NCI-H524 treated with DMSO at 0.1 percent for 48 hours (cell line): ENCODE results near the gene FGF1.
"Not testable (repeated sequence)": the region's sequence is repeated elsewhere in the genome, so short reads cannot be mapped to it uniquely, and the experiment has no call there.

Source experiments
- DNase-seq: peaks from one replicate; lab custom pipeline; 2025; lab: John Stamatoyannopoulos, UW

FGF1 gene

DNA sequence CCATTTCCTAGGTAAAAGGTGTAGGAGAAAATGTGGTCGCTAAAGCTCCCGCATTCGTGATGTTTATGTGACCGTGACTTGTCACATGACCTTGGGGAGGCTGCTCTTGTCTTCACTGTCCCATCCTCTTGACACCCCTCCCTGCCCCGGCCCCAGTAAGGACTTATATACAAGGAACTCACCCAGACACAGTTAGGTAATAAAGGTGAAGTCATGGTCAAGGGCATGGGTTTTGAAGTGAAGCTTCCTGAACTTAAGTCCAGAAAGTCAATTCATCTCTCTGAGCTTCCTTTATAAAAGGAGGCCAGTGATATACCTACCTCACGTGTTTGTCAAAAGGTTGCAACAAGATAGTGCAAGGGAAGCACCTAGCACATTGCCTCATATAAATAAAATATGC is 17.6 kb downstream of the FGF1 start:
- DNase-seq = no peak

DNA sequence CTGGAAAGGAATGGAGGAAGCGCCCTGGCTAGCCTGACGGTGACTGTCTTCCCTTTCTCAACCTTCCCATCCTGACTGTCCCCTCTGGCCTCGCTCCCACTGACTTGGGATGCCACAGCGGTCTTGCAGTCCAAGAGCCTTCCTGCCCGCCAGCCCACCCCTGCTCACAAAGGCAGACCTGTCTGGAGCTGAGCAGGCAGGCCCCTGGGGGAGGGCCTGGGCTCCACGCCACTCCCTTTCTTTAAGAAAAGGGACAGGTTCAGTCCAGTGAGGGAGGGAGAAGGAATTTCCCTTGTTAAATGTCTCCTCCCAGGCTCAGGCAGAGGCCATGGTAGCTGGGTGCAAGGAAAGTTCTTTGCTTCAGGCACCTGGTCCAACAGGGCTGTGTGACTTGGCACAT is 18.1 kb downstream of the FGF1 start:
- no peak for DNase-seq

DNA sequence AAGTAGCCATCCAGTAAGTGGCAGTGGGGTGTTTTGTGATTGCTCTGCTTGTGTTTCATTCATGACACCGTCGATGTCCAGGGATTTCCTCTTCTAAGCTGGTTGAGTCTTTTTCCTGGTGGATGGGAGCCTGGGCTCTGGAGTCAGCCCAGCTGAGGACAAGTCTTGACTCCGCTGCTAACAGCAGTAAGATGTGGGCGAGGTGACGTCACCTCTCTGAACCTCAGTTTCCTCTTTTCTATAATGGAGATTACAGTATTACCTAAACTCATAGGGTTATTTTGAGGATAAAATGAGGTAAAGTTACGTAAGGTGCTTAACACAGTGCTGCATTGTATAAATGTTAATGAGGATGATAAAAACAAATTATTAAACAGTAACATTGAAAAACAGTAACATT is 21.3 kb downstream of the FGF1 start:
- DNase-seq = no peak

- DNase-seq = no peak
Observed at GRCh38 chr5:142664067-142664466, 21.8 kb downstream of the FGF1 start.

- DNase-seq = no peak
Observed at GRCh38 chr5:142663246-142663645, 22.6 kb downstream of the FGF1 start.

- DNase-seq = no peak
Observed at GRCh38 chr5:142661957-142662356, 23.9 kb downstream of the FGF1 start.

GRCh38 chr5:142661143-142661542 is 24.7 kb downstream of the FGF1 start:
- no peak for DNase-seq

DNA sequence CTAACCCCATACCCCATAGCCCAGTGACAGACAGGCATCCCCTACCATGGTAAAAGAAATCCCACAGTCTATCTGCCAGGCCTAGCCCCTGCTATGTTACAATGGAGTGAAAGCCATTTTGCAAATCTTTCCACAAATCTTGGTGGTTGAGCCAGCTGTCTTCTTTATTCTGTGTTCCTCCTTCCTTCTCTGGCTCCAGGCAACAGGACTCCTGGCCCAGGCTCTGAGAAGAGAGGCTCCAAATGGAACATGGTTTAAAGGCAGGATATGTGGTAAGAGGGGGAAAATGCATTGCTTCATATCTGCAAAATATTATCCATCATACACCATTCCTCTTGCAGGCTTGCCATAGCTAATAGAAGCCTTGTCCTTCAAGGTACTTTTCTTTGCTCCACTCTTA is 25.2 kb downstream of the FGF1 start:
- no peak for DNase-seq

GRCh38 chr5:142660196-142660595 is 25.7 kb downstream of the FGF1 start:
- no peak for DNase-seq

DNA sequence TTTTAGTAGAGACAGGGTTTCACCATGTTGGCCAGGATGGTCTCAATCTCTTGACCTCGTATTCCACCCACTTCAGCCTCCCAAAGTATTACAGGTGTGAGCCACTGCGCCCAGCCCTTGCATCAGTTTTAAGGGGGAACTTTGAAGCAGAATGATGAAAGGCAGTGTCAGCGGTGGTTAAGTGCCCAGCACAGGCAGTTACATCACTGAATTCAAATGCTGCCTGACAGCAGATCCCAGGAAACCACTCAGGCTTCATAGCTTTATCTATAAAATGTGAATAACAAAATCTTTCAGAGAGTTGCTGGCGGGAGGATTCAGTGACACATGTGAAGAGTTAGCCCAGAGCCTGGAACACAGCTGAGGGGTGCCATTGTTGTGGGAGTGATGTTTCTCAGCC is 26.5 kb downstream of the FGF1 start:
- no peak for DNase-seq

DNA sequence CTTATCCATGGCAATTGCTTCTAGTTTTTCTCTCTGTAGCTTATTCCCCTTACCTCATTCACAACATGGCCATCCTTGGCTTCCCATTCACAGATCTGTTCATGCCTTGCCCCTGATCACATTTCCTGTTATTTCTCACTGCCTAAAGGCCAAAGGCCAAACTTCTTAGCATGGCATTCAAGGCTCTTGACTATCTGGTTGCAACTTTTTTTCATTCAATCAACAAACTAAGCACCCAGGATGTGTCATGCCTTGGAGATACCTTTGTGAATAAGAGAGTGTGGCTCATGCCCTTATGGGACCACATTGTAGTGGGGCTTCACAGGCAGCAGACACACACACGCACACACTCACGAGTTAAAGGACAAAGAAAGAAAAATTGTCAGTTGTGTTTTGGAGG is 27.6 kb downstream of the FGF1 start:
- no peak for DNase-seq

DNA sequence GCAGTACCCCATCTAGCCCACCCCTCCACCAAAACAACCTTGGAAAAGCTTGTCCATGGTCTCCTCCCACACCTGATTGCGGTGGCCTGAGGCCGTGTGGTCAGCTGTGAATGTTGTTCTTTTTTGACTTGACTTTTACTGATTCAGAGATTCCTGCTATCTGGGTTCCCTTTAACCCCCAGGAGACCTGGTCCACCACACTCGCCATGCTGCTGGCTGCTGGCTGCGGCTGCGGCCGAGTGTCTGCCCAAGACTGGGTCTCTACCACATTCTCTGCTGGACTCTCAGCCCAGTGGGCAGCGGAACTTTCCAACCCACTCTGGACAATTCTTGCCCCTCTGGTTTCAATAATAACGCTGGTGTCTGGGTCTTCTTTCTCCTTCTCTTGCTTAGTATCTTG is 28.4 kb downstream of the FGF1 start:
- no peak for DNase-seq

- peak; percentile 16 for DNase-seq
Observed at GRCh38 chr5:142655339-142656267, 30.3 kb downstream of the FGF1 start.

- DNase-seq = no peak
Observed at GRCh38 chr5:142654578-142655058, 31.3 kb downstream of the FGF1 start.

DNA sequence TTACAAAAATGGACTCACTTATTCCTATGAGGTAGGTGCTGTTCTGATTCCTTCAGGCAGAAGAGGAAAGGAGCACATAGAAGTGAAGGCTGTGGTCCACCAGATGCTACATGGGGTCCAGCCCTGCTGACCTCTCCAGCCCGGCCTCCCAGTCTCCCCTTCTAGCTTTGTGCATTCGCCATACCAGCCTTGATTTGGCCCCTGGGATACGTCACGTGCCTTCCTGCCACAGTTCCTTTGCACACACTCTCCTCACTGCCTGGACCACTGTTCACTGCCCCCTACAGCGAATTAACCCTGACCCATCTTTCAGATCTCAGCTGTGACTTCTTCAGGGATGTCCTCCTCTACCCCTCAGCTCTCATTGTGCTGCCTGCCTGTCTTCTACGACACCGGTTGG is 32.6 kb downstream of the FGF1 start:
- DNase-seq = no peak

DNA sequence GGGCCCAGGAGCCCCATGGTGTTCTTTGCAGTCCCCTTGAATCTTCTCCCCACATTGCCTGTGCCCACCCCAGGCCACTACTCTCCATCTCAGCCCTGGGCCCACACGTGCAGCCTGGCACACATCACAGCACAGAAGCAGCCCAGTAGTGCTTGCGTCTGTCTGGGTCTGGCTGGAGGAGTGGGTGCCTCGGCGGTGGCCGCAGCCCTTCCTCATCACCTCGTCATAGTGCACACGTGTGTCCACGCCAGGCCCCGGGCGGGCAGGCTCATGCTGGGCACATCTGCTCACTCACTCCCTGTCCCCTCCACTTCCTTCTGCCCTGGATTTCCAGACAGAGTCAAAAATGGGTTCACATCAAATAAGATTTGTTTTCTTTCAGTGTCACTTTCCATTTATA is 33.3 kb downstream of the FGF1 start:
- no peak for DNase-seq

- DNase-seq = no peak
Observed at GRCh38 chr5:142650881-142651280, 35.0 kb downstream of the FGF1 start.

- DNase-seq = no peak
Observed at GRCh38 chr5:142650060-142650459, 35.8 kb downstream of the FGF1 start.

- not testable (repeated sequence) for DNase-seq
Observed at GRCh38 chr5:142648108-142648507, 37.8 kb downstream of the FGF1 start.

GRCh38 chr5:142645456-142645855 is 40.4 kb downstream of the FGF1 start:
- no peak for DNase-seq

DNA sequence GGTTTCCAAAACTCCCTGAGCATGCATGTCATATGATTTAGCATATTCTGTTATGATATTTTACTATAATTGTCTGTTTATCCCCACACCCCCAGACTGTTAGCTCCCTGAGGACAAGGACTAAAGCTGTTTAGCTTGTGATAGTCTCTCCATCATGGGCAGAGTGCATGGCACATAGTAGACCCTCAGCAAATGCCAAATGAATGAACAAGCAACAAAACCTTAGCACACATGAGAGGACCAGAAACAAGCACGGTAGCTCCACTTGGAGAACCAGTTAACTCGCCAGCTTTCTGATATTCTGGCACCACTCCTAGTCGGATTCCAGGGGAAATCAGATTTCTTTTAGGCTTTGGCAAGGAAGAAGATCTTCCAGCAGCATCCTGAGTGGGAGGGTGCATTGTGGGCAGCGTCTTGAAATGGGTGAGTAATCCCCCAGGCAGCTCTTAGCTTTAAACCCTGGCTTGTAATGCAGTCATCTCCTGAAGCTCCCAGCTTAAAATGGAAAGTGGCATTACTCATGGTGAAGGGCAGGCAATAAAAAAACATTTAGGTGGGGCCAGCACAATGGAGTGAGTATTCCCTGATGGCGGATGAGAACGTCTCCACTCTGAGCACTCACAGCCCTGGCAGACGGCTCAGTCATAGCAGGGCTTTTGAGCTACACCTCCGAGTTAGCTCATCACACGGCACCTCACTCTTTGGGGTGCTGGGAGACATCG is 41.1 kb downstream of the FGF1 start:
- DNase-seq = no peak

- DNase-seq = no peak
Observed at GRCh38 chr5:142644127-142644526, 41.8 kb downstream of the FGF1 start.

DNA sequence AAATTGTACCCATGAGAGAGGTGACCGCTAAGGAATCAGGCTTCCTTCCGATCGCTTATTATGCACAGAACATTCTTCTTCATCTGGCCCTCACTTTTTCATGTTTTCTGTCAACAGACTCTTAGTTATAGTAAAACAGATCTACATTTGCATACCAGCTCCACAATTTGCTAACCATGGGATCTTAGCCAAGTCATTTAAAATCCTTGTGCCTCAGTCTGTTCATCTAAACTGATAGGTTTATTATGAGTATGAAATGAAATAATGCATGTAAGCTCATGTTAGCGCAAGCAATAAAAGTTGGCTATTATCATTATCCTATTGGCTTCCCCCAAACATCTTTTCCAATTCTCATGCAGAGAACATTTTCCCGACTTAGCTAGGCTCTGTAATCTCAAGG is 42.3 kb downstream of the FGF1 start:
- DNase-seq = no peak
